Skeletal muscle tissue (tissue), 4 donors: ENCODE data around the gene CALHM2. TPM values are rescaled to one million over a fixed set of nuclear protein-coding genes. Genes with fewer than 3 reads are reported as not detected.
A peak's percentile ranks its signal among the peaks of the same experiment; 100 is the strongest.

Experiments
- H3K27ac ChIP-seq: one replicate; pipeline ENCODE4 v1.7.0; 2013; ENCODE audit warnings: mild to moderate bottlenecking, low read depth, low read length, inconsistent platforms
- H3K27me3 ChIP-seq, 3 donors: one replicate each; pipeline ENCODE4 v1.7.0; 2013; ENCODE audit warnings: low read length in 3 of 3; ENCODE audit not compliant: control insufficient read depth in 3 of 3, insufficient read depth in 3 of 3
- H3K36me3 ChIP-seq, 3 donors: one replicate each; pipeline ENCODE4 v1.7.0; 2013; ENCODE audit warnings: low read length in 3 of 3; ENCODE audit not compliant: control insufficient read depth in 3 of 3, insufficient read depth in 3 of 3
- H3K4me1 ChIP-seq, 3 donors: one replicate each; pipeline ENCODE4 v1.7.0; 2013; ENCODE audit warnings: low read length in 3 of 3, mild to moderate bottlenecking in 3 of 3; ENCODE audit not compliant: control insufficient read depth in 3 of 3, insufficient read depth in 3 of 3
- H3K4me3 ChIP-seq, 3 donors: one replicate each; pipeline ENCODE4 v1.7.0; 2013; ENCODE audit warnings: low read length in 3 of 3
- H3K9ac ChIP-seq, 3 donors: one replicate each; pipeline ENCODE4 v1.7.0; 2013; ENCODE audit warnings: low read length in 3 of 3, mild to moderate bottlenecking in 3 of 3, moderate library complexity in 2 of 3, low read depth in 1 of 3
- H3K9me3 ChIP-seq, 3 donors: one replicate each; pipeline ENCODE4 v1.7.0; 2013; ENCODE audit warnings: low read length in 3 of 3; ENCODE audit not compliant: control insufficient read depth in 3 of 3
- total RNA-seq: library from RNA; depleted of rRNA; stranded (reverse); fragments of >200 nt; gene quantifications from one replicate; pipeline ENCODE4 v1.2.3, GENCODE V29; 2014
- donor health status: Osteomylitis.

Gene CALHM2
- total RNA-seq, 1 donor from 2014 or later = 4.7 TPM

DNA sequence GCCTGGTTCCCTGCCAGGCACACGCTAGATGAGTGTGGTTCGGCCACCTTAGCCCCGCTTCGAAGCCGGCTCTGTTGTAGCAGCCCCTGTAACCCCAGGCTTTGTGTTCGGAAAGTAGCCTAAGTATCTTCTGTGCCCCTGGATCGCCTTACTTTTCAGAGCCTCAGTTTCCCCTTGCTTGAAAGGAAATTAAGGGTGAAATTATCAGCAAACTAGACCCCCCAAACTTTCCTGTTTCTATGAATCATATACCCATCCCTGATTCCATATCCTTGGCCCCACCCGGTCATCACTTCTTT is 55.4 kb downstream of the CALHM2 start:
- no peaks in the 10 kb centered on the region for H3K9me3 ChIP-seq
- peaks cover 22 to 32% (median 27%) of the 10 kb centered on the region in 3 donors for H3K36me3 ChIP-seq
- peaks cover 17 to 37% (median 34%) of the 10 kb centered on the region in 3 donors for H3K4me1 ChIP-seq
- no peaks in the 10 kb centered on the region for H3K27me3 ChIP-seq
- H3K9ac ChIP-seq = peak overlapping the region; percentile 77 to 99 (median 84)
- H3K27ac ChIP-seq = peak overlapping the region; percentile 89
- H3K4me3 ChIP-seq = peak overlapping the region; percentile 92 to 97 (median 95)

Other genes starting within 250 kb of the CALHM2 start
- gene RPEL1, start 206.5 kb downstream of the CALHM2 start, total RNA-seq = not detected
- gene INA, start 175.2 kb downstream of the CALHM2 start, total RNA-seq = not detected
- 9.4 TPM for gene PCGF6, start 101.2 kb downstream of the CALHM2 start, total RNA-seq
- gene TAF5, start 84.4 kb downstream of the CALHM2 start, total RNA-seq = 3.7 TPM
- gene ATP5MK, start 55.9 kb downstream of the CALHM2 start, total RNA-seq = 292 TPM
- 24.5 TPM for gene PDCD11, start 55.7 kb downstream of the CALHM2 start, total RNA-seq
- gene CALHM1, start 6.5 kb upstream of the CALHM2 start, total RNA-seq = not detected
- not detected for gene CALHM3, start 26.9 kb upstream of the CALHM2 start, total RNA-seq
- 12.0 TPM for gene NEURL1, start 41.3 kb upstream of the CALHM2 start, total RNA-seq